ENCODE results near the gene REST. TPM values are rescaled to one million over a fixed set of nuclear protein-coding genes. Genes with fewer than 3 reads are reported as not detected.

The REST gene
- 23.0 and 28.3 TPM in 2 replicates for total RNA-seq (2021)
- percentile 69 among the genes with signal in this experiment for Bru-seq, nascent RNA
- BruChase-seq, experiment 1, labeled RNA remaining after a 2-hour chase: percentile 80 among the genes with signal in this experiment
- percentile 78 among the genes with signal in this experiment for BruChase-seq, experiment 2, labeled RNA remaining after a 6-hour chase
- long read RNA-seq, full-length matches to known transcripts: 7 of 12 reads
- long read RNA-seq, partial matches to known transcripts: 0 of 12 reads
- long read RNA-seq, other reads (novel, unspliced or antisense): 5 of 12 reads

GRCh38 chr4:56907489-56908205 lies at the start of gene REST:
Gene REST, plus strand, starts transcription at chr4:56907900. Its CDS starts 2,739 bp downstream, at chr4:56910639.
- H3K4me1 ChIP-seq (replicated peaks; ENCODE audit: insufficient read depth): peaks cover 13% of the 10 kb centered on the region
- peaks cover 10% of the 10 kb centered on the region for H4K20me1 ChIP-seq (ENCODE audit: insufficient read depth)
- no peaks in the 10 kb centered on the region for H3K27me3 ChIP-seq (ENCODE audit: insufficient read depth, low read depth)
- H3K9me3 ChIP-seq (ENCODE audit: insufficient read depth, low read depth): no peaks in the 10 kb centered on the region
- CTCF ChIA-PET: interaction anchor here (0.5 to 0.7 kb wide), 2 partner anchors 53 to 80 kb away, joined by 4 to 5 read pairs; no protein-coding TSS in a partner anchor
- no peaks in the 10 kb centered on the region for H3K36me3 ChIP-seq (ENCODE audit: low read depth)
- peak in 1 of 2 experiments; percentile 72 for DNase-seq
- TF ChIP-seq, protein P1, sequence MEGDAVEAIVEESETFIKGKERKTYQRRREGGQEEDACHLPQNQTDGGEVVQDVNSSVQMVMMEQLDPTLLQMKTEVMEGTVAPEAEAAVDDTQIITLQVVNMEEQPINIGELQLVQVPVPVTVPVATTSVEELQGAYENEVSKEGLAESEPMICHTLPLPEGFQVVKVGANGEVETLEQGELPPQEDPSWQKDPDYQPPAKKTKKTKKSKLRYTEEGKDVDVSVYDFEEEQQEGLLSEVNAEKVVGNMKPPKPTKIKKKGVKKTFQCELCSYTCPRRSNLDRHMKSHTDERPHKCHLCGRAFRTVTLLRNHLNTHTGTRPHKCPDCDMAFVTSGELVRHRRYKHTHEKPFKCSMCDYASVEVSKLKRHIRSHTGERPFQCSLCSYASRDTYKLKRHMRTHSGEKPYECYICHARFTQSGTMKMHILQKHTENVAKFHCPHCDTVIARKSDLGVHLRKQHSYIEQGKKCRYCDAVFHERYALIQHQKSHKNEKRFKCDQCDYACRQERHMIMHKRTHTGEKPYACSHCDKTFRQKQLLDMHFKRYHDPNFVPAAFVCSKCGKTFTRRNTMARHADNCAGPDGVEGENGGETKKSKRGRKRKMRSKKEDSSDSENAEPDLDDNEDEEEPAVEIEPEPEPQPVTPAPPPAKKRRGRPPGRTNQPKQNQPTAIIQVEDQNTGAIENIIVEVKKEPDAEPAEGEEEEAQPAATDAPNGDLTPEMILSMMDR (conservative IDR thresholded peaks at IDR 0.05): no peak
- no peak for TF ChIP-seq EZH2 (IDR thresholded peaks at IDR 0.05; ENCODE audit: low read depth)
- intact Hi-C loops (cut with micrococcal nuclease; ENCODE audit: unreplicated experiment): no loop called here
- H3K79me2 ChIP-seq (ENCODE audit: low read depth): peaks cover 37% of the 10 kb centered on the region
- POLR2A ChIA-PET (ENCODE audit: unreplicated experiment): interaction anchor here (0.5 kb wide), 1 partner anchor 685 kb away, joined by 6 read pairs; no protein-coding TSS in a partner anchor
- peak within 1 kb of the TSS; percentile 78 for H2AFZ ChIP-seq
- H3K4me3 ChIP-seq: peak within 1 kb of the TSS; percentile 77
- no TSS peak for BruUV-seq (replicated peaks)
- peak within 1 kb of the TSS; percentile 29; the same call in 1 of the 2 replicates for H3K27ac ChIP-seq
- no peaks in the 10 kb centered on the region for H3K9me2 ChIP-seq (ENCODE audit: insufficient read depth)
- H3K4me2 ChIP-seq: peak within 1 kb of the TSS; percentile 79
- no peaks in the 10 kb centered on the region for H3F3A ChIP-seq (ENCODE audit: insufficient read depth, low read depth)

- no TSS peak for BruUV-seq (replicated peaks)
- ChIA-PET POLR2A (ENCODE audit: unreplicated experiment) (no interaction called here), CTCF (no interaction called here)
- intact Hi-C loops (cut with micrococcal nuclease; ENCODE audit: unreplicated experiment): no loop called here
- H3K9me3 ChIP-seq (ENCODE audit: insufficient read depth, low read depth): no peaks in the 10 kb centered on the region
- H3K79me2 ChIP-seq (ENCODE audit: low read depth): no peaks in the 10 kb centered on the region
- H3K4me1 ChIP-seq (replicated peaks; ENCODE audit: insufficient read depth): no peaks in the 10 kb centered on the region
- H3K27ac ChIP-seq: no peak overlapping the region
- H3K4me2 ChIP-seq: no peak overlapping the region
- no peak overlapping the region for H3K4me3 ChIP-seq
- H2AFZ ChIP-seq: no peak overlapping the region
- no peaks in the 10 kb centered on the region for H4K20me1 ChIP-seq (ENCODE audit: insufficient read depth)
- no peaks in the 10 kb centered on the region for H3F3A ChIP-seq (ENCODE audit: insufficient read depth, low read depth)
- no peaks in the 10 kb centered on the region for H3K36me3 ChIP-seq (ENCODE audit: low read depth)
- H3K9me2 ChIP-seq (ENCODE audit: insufficient read depth): no peaks in the 10 kb centered on the region
- no peaks in the 10 kb centered on the region for H3K27me3 ChIP-seq (ENCODE audit: insufficient read depth, low read depth)
- DNase-seq: no peak
- TF ChIP-seq, protein P1 (conservative IDR thresholded peaks at IDR 0.05): no peak
- no peak for TF ChIP-seq EZH2 (IDR thresholded peaks at IDR 0.05; ENCODE audit: low read depth)
These were observed 47.9 kb upstream of the REST start for GRCh38 chr4:56859841-56860240.

DNA sequence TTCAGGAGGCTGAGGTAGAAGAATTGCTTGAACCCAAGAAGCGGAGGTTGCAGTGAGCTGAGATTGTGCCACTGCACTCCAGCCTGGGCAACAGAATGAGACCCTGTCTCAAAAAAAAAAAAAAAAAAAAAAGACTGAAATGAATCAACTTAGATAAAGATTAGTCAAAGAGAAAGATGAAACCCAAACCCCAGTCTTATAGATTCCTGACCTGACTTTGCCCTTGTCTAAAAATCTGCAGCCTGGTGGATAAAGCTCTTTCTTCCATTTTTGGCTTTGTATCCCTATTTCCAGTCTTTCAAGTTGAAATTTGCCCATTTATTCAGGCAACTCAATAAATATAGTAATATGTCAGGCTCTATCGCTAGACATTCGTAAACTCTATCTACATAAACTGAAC lies 46.9 kb upstream of the REST start:
- no peaks in the 10 kb centered on the region for H3K9me3 ChIP-seq (ENCODE audit: insufficient read depth, low read depth)
- H3K27me3 ChIP-seq (ENCODE audit: insufficient read depth, low read depth): no peaks in the 10 kb centered on the region
- no peak overlapping the region for H3K27ac ChIP-seq
- H2AFZ ChIP-seq: no peak overlapping the region
- H3K4me3 ChIP-seq: no peak overlapping the region
- H3K4me1 ChIP-seq (replicated peaks; ENCODE audit: insufficient read depth): no peaks in the 10 kb centered on the region
- intact Hi-C loops (cut with micrococcal nuclease; ENCODE audit: unreplicated experiment): no loop called here
- BruUV-seq (replicated peaks): no TSS peak
- H3K4me2 ChIP-seq: no peak overlapping the region
- H3F3A ChIP-seq (ENCODE audit: insufficient read depth, low read depth): no peaks in the 10 kb centered on the region
- H3K36me3 ChIP-seq (ENCODE audit: low read depth): no peaks in the 10 kb centered on the region
- H3K9me2 ChIP-seq (ENCODE audit: insufficient read depth): no peaks in the 10 kb centered on the region
- no peak for DNase-seq
- no peaks in the 10 kb centered on the region for H3K79me2 ChIP-seq (ENCODE audit: low read depth)
- H4K20me1 ChIP-seq (ENCODE audit: insufficient read depth): no peaks in the 10 kb centered on the region
- TF ChIP-seq, protein P1 (conservative IDR thresholded peaks at IDR 0.05): no peak
- no peak for TF ChIP-seq EZH2 (IDR thresholded peaks at IDR 0.05; ENCODE audit: low read depth)
- ChIA-PET POLR2A (ENCODE audit: unreplicated experiment) (no interaction called here), CTCF (interaction anchor here (0.6 kb wide), 1 partner anchor 117 kb away, joined by 3 read pairs; the partner anchor contains the start of gene NOA1)
